HG02870 (cell line): Measurements from ENCODE around the gene IGFL1.
"Not testable (repeated sequence)": the region's sequence is repeated elsewhere in the genome, so short reads cannot be mapped to it uniquely, and the experiment has no call there.

Experiments
- ATAC-seq: cut with Tn5 transposase; IDR thresholded peaks from one replicate; pipeline ENCODE4 v1.9.1; 2021; ENCODE audit warnings: mild to moderate bottlenecking, moderate library complexity; ENCODE audit not compliant: unreplicated experiment

The IGFL1 gene

DNA sequence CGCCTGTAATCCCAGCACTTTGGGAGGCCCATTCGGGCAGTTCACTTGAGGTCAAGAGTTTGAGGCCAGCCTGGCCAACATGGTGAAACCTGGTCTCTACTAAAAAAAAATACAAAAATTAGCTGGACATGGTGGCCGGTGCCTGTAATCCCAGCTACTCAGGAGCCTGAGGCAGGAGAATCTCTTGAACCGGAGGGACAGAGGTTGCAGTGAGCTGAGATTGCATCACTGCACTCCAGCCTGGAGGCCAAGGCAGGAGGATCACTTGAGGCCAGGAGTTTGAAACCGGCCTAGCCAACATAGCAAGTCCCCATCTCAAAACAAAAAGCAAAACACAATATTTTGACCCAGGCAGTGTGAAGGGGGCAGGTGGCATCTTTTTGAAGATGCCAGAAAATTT lies 35.3 kb downstream of the IGFL1 start:
- not testable (repeated sequence) for ATAC-seq

DNA sequence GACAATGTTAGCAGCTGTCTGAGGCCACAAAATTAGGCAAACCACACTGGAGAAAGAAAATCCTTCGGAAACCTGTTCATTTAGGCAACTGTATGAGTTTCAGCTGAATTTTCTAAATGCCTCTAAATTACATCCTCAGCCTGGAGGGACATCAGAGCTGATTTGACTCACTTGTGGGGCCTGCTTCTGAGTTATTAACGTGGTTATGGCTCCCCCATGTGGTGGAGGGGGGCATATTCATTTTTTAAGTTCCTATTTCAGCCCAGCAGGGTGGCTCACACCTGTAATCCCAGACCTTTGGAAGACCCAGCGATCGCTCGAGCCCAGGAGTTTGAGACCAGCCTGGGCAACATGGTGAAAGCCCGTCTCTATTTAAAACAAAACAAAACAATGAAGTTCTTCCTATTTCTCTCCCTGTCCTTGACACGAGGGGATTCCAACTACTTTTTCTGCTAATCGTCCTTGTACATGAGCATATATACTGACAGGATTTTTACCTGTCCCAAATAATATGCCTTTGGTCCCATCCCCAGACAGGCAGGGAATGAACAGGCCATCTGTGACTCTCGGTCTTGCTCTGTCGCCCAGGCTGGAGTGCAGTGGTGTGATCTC lies 35.8 kb downstream of the IGFL1 start:
- ATAC-seq, result no peak

DNA sequence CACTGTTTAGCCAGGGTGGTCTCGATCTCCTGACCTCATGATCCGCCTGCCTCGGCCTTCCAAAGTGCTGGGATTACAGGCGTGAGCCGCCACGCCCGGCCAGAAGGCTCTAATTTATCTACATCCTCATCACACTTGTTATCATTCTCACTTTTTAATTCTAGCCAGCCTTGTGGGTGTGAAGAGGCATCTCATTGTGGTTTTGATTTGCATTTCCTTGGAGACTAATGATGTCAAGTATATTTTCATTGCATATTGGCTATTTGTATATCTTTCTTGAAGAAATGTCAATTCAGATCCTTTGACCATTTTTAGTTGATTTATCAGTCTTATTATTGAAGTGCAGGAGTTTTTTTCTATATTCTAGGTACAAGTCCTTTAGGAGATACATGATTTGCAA lies 39.6 kb downstream of the IGFL1 start:
- no peak for ATAC-seq

DNA sequence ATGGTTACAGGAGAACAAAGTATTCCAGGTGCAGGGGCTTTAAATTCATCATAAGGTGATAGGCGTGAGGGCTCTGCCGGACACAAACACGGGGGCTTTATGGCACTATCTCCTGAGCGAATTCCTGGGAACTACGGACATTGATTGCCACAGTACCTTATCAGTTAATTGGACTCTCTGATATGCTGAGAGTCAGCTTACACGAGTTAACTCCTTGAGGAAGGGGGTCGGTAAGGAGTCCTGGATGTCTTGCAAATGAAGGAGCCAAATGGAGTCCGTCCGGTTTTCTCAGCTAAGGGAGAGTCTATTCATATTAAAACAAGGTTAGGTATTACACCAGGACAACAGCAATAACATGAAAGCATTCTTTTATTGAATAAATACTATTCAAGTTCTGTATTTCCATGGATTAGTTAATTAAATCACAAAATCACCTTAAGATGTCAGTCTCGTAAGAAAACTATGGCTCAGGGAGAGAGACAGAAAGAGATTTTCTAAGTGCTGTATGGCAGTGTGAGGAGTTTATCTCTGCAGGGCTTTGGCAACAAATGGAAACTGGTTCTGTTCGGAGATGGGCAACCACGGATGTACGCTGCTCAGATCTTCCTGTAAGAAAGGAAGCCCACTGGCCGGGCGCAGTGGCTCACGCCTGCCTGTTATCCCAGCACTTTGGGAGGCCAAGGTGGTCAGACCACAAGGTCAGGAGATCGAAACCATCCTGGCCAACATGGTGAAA lies 41.1 kb downstream of the IGFL1 start:
- no peak for ATAC-seq

DNA sequence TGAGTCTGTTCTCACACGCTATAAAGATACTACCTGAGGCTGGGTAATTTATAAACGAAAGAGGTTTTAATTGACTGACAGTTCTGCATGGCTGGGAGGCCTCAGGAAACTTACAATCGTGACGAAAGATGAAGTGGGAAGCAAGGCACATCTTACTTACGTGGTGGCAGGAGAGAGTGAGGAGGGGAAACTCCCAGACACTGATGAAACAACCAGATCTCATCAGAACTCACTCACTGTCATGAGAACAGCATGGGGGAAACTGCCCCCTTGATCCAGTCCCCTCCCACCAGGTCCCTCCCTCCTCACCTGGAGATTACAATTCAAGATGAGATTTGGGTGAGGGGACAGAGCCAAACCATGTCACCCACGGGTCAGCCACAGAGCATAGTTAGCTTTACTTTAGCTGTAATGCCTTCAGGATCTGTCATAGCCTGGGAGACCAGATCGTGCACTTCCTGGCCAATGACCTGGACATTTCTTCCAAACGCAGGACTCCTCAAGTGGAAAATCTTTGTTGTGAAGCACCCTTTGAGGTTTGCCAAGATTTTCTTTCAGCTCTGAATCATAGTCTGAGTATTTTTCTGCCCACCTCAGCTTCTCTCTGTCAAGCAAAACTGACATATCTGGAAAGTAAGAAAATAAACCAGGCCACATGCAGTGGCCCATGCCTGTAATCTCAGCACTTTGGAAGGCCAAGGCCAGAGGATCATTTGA lies 42.1 kb downstream of the IGFL1 start:
- no peak for ATAC-seq

GRCh38 chr19:46273931-46274330 lies 44.4 kb downstream of the IGFL1 start:
- ATAC-seq, result not testable (repeated sequence)

DNA sequence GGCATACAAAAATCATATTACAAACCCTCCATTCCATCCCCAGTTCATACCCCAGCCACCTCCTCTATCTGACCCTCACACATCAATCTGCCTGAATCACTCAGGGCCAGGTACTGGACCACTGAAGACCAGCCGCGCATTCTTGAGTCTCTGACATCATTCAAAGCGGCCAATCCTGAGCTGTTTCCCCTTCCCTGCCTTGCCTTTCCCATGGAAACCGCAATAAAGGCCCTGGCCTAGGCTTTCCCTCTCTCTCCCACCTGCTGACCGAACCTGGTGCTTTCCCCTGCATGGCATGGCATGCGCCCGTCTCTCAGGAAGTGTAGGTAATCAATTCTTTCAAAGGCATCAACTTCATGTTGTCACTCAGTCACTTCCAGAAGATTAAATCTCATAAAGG lies 49.6 kb downstream of the IGFL1 start:
- ATAC-seq, result no peak
